Activated naive CD4-positive, alpha-beta T cell treated with anti-CD3 and anti-CD28 coated beads, Interleukin-2, amount 50 U/mL, for 24 hours (primary cell): ENCODE data around the gene RAX.
"Not testable (repeated sequence)": the region's sequence is repeated elsewhere in the genome, so short reads cannot be mapped to it uniquely, and the experiment has no call there.

Experiments
- H3K27ac Mint-ChIP-seq: one replicate; pipeline ENCODE4 v1.8.0; 2021; ENCODE audit warnings: mild to moderate bottlenecking, mixed read lengths
- H3K27me3 Mint-ChIP-seq: one replicate; pipeline ENCODE4 v1.8.0; 2021; ENCODE audit warnings: mixed read lengths
- H3K36me3 Mint-ChIP-seq: one replicate; pipeline ENCODE4 v1.8.0; 2021; ENCODE audit warnings: mixed read lengths
- H3K4me1 Mint-ChIP-seq: one replicate; pipeline ENCODE4 v1.8.0; 2021; ENCODE audit warnings: mixed read lengths
- H3K4me3 Mint-ChIP-seq: one replicate; pipeline ENCODE4 v1.8.0; 2021; ENCODE audit warnings: mild to moderate bottlenecking, mixed read lengths
- H3K9me3 Mint-ChIP-seq: one replicate; pipeline ENCODE4 v1.8.0; 2021; ENCODE audit warnings: mixed read lengths

RAX gene

GRCh38 chr18:59266886-59267502 is 6.3 kb downstream of the RAX start:
- Mint-ChIP-seq H3K4me1 (peaks cover 23% of the 10 kb centered on the region), H3K9me3 (no peaks in the 10 kb centered on the region), H3K36me3 (no peaks in the 10 kb centered on the region), H3K27me3 (peaks cover 66% of the 10 kb centered on the region), H3K27ac (no peak overlapping the region), H3K4me3 (no peak overlapping the region)

DNA sequence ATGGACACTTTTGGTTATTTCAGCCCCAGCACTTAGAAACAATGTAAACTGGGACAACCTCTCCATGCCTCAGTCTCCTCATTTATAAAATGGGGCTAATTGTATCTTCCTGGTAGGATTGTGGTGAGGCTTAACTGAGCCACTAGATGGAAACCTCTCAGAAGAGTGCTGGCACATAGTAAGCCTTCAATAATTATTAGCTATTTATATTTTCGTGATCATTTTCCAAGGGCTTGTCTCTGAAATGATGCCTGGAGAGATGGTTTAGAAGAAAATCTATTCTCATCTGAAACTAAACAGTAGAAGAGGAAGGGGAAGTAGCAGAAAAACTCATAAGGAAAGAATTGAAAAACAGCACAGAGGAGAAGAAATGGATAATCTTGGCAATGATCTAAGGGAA is 6.8 kb downstream of the RAX start:
- Mint-ChIP-seq H3K27me3 (peaks cover 61% of the 10 kb centered on the region), H3K36me3 (no peaks in the 10 kb centered on the region), H3K4me1 (peaks cover 23% of the 10 kb centered on the region), H3K9me3 (no peaks in the 10 kb centered on the region), H3K4me3 (peak overlapping the region; percentile 19), H3K27ac (no peak overlapping the region)

DNA sequence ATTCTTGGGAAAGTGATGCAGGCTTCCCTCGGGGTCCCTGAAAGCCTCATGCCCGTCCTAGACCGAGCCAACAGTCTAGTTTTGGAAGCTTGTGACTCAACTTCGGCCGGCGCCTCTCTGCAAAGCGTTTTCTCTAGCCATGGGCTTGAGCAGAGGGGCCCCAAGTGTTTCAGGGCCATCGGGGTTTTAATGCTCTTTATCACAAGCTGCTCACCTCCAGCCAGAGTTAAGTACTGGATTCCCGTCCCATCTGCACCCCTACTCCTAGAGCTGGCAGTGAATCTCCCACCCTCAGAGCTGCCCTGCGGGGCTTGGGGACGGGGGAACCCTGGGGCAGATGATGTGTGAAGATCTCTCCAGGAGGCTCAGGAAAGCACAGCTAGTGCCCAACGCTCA is 7.3 kb downstream of the RAX start:
- H3K9me3 Mint-ChIP-seq: no peaks in the 10 kb centered on the region
- no peak overlapping the region for H3K27ac Mint-ChIP-seq
- peaks cover 57% of the 10 kb centered on the region for H3K27me3 Mint-ChIP-seq
- peak overlapping the region; percentile 19 for H3K4me3 Mint-ChIP-seq
- peaks cover 23% of the 10 kb centered on the region for H3K4me1 Mint-ChIP-seq
- no peaks in the 10 kb centered on the region for H3K36me3 Mint-ChIP-seq

DNA sequence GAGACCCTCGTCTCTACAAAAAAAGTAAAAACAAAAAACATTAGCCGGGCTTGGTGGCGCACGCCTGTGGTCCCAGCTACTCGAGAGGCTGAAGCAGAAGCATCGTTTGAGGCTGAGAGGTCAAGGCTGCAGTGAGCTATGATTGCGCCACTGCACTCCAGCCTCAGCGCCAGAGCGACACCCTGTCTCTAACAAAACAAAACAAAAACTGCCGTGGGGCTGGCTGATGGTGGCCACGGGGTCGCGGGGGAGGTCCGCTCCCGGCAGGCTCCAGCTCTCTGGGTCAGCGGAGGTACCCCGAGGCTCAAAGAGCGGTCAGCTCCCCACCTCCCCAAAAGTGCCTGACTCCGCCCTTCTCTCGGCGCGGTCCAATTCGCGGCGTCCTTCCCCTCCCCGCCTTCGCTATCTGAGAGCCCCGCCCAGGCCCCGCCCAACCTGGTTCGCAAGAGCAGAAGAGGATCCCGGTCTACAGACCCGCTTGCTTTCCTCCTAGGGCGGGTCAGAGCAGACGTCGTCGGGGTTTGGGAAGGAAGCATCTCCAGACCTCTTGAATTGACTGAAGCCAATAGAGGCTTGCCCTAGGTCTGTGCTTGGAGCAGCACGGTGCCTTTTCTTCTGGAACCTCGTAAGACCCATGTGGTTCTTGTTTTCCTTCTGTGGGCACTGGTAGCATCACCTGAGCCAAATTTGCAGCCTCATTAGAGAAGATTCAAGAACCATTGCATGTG is 7.8 kb downstream of the RAX start:
- Mint-ChIP-seq H3K9me3 (no peaks in the 10 kb centered on the region), H3K4me3 (no peak overlapping the region), H3K27me3 (peaks cover 53% of the 10 kb centered on the region), H3K36me3 (no peaks in the 10 kb centered on the region), H3K27ac (no peak overlapping the region), H3K4me1 (peaks cover 23% of the 10 kb centered on the region)

GRCh38 chr18:59264651-59265245 is 8.5 kb downstream of the RAX start:
- Mint-ChIP-seq H3K36me3 (no peaks in the 10 kb centered on the region), H3K27ac (no peak overlapping the region), H3K4me3 (no peak overlapping the region), H3K27me3 (peaks cover 49% of the 10 kb centered on the region), H3K4me1 (peaks cover 17% of the 10 kb centered on the region), H3K9me3 (no peaks in the 10 kb centered on the region)

DNA sequence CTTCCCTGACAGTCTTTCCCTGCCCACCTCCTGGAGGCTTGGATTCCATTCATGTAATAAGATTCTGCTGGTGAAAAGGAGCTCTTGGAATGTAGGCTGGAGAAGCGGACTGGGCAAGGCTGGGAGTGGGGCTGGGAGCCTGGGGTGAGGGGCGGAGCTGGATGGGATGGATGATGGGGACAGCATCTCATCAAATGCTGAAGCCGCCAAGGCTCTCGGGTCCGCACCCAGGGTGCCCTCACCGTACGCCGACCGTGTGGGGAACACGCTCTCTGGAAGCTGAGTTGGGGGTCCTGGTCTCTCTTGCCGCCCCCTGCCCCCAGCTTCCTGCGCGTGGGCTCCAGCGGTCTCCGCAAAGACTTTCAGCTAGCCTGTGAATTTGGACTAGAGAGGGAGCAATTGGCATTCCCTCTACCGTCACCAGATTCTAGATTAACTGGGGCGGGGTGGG is 9.1 kb downstream of the RAX start:
- peaks cover 50% of the 10 kb centered on the region for H3K27me3 Mint-ChIP-seq
- no peaks in the 10 kb centered on the region for H3K9me3 Mint-ChIP-seq
- peaks cover 12% of the 10 kb centered on the region for H3K4me1 Mint-ChIP-seq
- no peak overlapping the region for H3K27ac Mint-ChIP-seq
- H3K36me3 Mint-ChIP-seq: no peaks in the 10 kb centered on the region
- no peak overlapping the region for H3K4me3 Mint-ChIP-seq

DNA sequence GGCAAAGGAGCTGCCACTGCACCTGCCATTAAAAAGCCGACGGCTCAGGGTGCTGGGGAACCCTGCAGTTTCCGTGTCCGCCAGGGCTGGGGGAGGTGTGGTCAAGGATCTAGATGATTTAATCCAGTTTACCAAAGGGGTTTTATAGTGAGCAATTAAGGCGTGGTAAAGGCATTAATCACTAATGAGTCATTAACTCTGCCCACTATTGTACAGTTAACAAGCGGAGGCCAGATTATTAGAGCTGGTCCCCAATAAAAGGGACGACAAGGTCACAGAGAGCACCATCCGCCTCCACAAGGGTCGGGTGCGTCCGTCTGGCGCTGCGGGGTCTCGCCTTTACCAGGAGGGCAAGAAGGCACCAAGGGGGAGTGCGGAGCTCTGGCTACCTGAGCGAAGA is 9.6 kb downstream of the RAX start:
- Mint-ChIP-seq H3K27me3 (peaks cover 50% of the 10 kb centered on the region), H3K9me3 (no peaks in the 10 kb centered on the region), H3K4me3 (no peak overlapping the region), H3K36me3 (no peaks in the 10 kb centered on the region), H3K4me1 (peaks cover 12% of the 10 kb centered on the region), H3K27ac (no peak overlapping the region)

DNA sequence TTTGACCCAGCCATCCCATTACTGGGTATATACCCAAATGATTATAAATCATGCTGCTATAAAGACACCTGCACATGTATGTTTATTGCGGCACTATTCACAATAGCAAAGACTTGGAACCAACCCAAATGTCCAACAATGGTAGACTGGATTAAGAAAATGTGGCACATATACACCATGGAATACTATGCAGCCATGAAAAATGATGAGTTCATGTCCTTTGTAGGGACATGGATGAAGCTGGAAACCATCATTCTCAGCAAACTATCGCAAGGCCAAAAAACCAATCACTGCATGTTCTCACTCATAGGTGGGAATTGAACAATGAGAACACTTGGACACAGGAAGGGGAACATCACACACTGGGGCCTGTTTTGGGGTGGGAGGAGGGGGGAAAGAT is 11.0 kb downstream of the RAX start:
- H3K9me3 Mint-ChIP-seq, H3K4me1 Mint-ChIP-seq, H3K27ac Mint-ChIP-seq, H3K36me3 Mint-ChIP-seq, H3K4me3 Mint-ChIP-seq: not testable (repeated sequence)
- H3K27me3 Mint-ChIP-seq: peaks cover 38% of the 10 kb centered on the region

DNA sequence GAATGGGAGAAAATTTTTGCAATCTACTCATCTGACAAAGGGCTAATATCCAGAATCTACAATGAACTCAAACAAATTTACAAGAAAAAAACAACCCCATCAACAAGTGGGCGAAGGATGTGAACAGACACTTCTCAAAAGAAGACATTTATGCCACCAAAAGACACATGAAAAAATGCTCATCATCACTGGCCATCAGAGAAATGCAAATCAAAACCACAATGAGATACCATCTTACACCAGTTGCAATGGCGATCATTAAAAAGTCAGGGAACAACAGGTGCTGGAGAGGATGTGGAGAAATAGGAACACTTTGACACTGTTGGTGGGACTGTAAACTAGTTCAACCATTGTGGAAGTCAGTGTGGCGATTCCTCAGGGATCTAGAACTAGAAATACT is 11.4 kb downstream of the RAX start:
- H3K4me1 Mint-ChIP-seq, H3K4me3 Mint-ChIP-seq, H3K36me3 Mint-ChIP-seq, H3K27ac Mint-ChIP-seq, H3K9me3 Mint-ChIP-seq: not testable (repeated sequence)
- H3K27me3 Mint-ChIP-seq: peaks cover 34% of the 10 kb centered on the region

DNA sequence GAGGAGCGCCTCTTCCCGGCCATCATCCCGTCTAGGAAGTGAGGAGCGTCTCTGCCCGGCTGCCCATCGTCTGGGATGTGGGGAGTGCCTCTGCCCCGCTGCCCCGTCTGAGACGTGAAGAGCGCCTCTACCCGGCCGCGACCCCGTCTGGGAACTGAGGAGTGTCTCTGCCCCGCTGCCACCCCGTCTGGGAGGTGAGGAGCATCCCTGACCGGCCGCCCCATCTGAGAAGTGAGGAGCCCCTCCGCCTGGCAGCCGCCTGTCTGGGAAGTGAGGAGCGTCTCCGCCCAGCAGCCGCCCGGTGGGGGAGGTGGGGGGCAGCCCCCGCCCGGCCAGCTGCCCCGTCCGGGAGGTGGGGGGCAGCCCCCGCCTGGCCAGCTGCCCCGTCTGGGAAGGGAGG is 17.8 kb downstream of the RAX start:
- H3K27me3 Mint-ChIP-seq: peaks cover 17% of the 10 kb centered on the region

DNA sequence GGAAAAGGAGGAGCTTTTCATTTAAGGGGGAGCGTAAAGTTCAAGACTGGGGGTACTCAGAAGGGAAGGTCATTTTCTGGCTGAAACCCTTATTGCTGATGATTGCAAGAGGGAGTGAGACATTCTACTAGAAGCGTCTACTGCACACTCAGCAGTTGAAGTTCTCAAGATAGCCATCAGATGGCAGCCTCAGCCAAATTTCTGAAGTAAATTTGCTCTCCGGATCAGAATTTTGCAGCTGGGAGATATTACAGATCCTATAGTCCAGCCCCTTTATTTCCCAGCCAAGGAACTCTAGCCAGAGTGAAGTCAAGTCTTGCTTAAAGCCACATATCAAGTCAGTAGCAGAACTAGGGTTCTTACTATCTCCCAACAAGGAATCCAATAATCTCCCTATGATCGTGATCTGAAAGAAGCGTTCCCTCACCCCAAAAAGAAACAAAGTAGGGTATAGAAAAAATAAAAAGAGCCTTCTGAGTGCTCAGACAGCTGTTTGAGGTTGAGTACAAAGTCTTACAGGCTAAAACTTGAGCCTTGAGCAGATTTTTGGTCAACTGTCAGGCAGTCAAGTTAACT is 24.0 kb downstream of the RAX start:
- no peak overlapping the region for H3K4me3 Mint-ChIP-seq
- peaks cover 38% of the 10 kb centered on the region for H3K27me3 Mint-ChIP-seq
- H3K27ac Mint-ChIP-seq: no peak overlapping the region
- H3K9me3 Mint-ChIP-seq: no peaks in the 10 kb centered on the region
- no peaks in the 10 kb centered on the region for H3K36me3 Mint-ChIP-seq
- H3K4me1 Mint-ChIP-seq: no peaks in the 10 kb centered on the region

More for the DNA sequence above, 17.8 kb downstream of the RAX start:
- not testable (repeated sequence) for H3K9me3 Mint-ChIP-seq, H3K36me3 Mint-ChIP-seq, H3K27ac Mint-ChIP-seq, H3K4me3 Mint-ChIP-seq, H3K4me1 Mint-ChIP-seq

- Mint-ChIP-seq H3K4me1 (no peaks in the 10 kb centered on the region), H3K9me3 (no peaks in the 10 kb centered on the region), H3K4me3 (no peak overlapping the region), H3K27ac (no peak overlapping the region), H3K36me3 (no peaks in the 10 kb centered on the region), H3K27me3 (peaks cover 40% of the 10 kb centered on the region)
Observed at GRCh38 chr18:59246796-59247195, 26.5 kb downstream of the RAX start.

DNA sequence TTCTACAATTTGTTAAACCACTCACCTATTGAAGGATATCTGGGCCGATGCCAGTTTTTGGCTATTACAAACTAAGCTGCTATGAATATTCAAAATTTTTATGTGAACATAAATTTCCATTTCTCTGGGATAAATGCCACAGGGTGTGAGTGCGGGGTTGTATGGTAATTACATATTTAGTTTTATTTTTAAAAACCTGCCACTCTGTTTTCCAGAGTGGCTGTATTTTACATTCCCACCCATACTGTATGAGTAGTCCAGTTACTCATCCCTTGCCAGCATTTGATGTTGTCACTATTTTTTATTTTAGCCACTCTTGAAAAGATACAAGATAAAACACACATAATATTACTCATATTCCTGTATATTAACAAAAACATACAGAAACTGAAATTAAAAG is 30.3 kb downstream of the RAX start:
- H3K36me3 Mint-ChIP-seq: no peaks in the 10 kb centered on the region
- H3K4me3 Mint-ChIP-seq: no peak overlapping the region
- no peaks in the 10 kb centered on the region for H3K4me1 Mint-ChIP-seq
- peaks cover 36% of the 10 kb centered on the region for H3K27me3 Mint-ChIP-seq
- H3K27ac Mint-ChIP-seq: no peak overlapping the region
- no peaks in the 10 kb centered on the region for H3K9me3 Mint-ChIP-seq

GRCh38 chr18:59239642-59240041 is 33.6 kb downstream of the RAX start:
- no peaks in the 10 kb centered on the region for H3K36me3 Mint-ChIP-seq
- H3K27ac Mint-ChIP-seq: no peak overlapping the region
- H3K4me3 Mint-ChIP-seq: no peak overlapping the region
- H3K27me3 Mint-ChIP-seq: peaks cover 18% of the 10 kb centered on the region
- H3K9me3 Mint-ChIP-seq: no peaks in the 10 kb centered on the region
- no peaks in the 10 kb centered on the region for H3K4me1 Mint-ChIP-seq

DNA sequence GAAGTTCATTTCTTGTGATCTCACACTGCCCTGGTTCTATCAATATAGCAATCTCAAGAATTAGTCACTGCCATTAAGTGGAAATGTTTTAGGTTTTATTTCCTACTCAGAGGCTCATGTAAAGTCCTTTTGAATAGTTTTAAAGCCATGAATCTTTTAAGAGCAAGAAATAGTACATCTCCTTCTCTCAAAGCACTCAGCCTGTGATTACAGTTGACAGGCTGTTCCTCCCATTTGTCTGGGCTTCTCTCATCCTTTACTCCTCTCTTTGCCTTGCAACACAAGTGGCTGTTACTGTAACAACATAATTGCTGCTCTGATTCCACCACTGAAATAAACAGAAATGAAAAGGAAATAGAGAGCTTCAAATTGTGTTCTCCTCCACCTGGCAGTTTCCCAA is 34.9 kb downstream of the RAX start:
- Mint-ChIP-seq H3K4me3 (no peak overlapping the region), H3K27ac (no peak overlapping the region), H3K4me1 (no peaks in the 10 kb centered on the region), H3K27me3 (peaks cover 16% of the 10 kb centered on the region), H3K9me3 (no peaks in the 10 kb centered on the region), H3K36me3 (no peaks in the 10 kb centered on the region)

DNA sequence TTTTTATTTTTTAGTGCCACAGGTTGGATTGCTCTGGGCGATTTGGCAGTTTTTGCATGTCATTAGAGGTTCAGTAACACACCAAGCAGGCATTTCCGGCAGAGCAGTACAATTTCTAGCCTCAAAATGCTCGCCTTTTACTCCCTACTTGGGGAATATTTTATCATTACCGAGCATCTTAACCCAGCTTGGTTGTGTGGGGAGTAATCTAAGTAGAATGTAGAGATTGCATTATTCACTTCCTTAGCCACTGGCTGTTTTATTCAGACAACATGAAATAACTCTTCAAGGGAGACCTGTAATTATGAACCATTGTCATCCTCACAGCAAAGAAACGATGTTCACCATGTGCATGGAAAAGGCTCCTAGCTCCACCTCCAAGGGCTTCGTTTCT is 40.2 kb downstream of the RAX start:
- Mint-ChIP-seq H3K4me1 (no peaks in the 10 kb centered on the region), H3K9me3 (no peaks in the 10 kb centered on the region), H3K27me3 (peaks cover 31% of the 10 kb centered on the region), H3K27ac (no peak overlapping the region), H3K36me3 (no peaks in the 10 kb centered on the region), H3K4me3 (no peak overlapping the region)
